ENCODE measurements around the gene TRAPPC10. TPM values are rescaled to one million over a fixed set of nuclear protein-coding genes. Genes with fewer than 3 reads are reported as not detected.
A peak's percentile ranks its signal among the peaks of the same experiment; 100 is the strongest.
"Not testable (repeated sequence)": the region's sequence is repeated elsewhere in the genome, so short reads cannot be mapped to it uniquely, and the experiment has no call there.

Gene TRAPPC10
- total RNA-seq, 1 experiment from 2014 or later, result 31.5 TPM

DNA sequence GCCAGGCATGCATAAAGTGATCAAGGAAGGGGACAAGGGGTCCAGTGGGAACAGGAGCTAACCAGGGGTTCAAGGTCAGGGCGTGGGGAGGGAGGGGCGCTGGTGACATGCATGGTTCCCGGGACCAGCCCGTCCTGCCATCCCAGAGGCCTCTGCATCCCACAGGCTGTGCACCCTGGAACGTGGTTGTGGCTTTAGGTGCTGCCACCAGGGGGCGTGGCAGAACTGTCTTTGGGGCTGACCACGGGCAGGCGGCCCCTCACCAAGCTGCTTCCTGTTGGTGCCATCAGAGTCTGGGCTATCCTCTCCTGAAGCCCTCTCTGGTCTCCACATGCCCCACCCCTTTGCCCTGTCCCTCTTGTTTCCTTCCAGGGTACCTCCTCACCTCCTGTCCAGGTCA, 135.0 kb downstream of the TRAPPC10 start:
- H3K9me2 ChIP-seq (ENCODE audit: insufficient read depth); H3K9ac ChIP-seq (ENCODE audit: low read length); H3K27ac ChIP-seq (ENCODE audit: low read depth, low read length); H3K4me1 ChIP-seq (ENCODE audit: control insufficient read depth in 1 of 2, insufficient read depth in 2 of 2, low read length in 2 of 2); H3K9me3 ChIP-seq (ENCODE audit: control insufficient read depth in 1 of 2, insufficient read depth in 1 of 2, low read depth in 1 of 2, low read length in 2 of 2); H3K4me2 ChIP-seq (ENCODE audit: low read length); H3K27me3 ChIP-seq (ENCODE audit: insufficient read depth, low read length); CTCF ChIA-PET; BruUV-seq (replicated peaks); H2AFZ ChIP-seq (ENCODE audit: low read depth, low read length, poor library complexity, severe bottlenecking); H3K79me2 ChIP-seq (ENCODE audit: insufficient read depth, low read length); RAD21 ChIA-PET (ENCODE audit: low non-redundant PET in 1 of 2, low total read pairs in 2 of 2, uncharacterized antibody in 2 of 2, unreplicated experiment in 2 of 2); H3K36me3 ChIP-seq (ENCODE audit: control insufficient read depth in 1 of 2, insufficient read depth in 2 of 2, low read length in 2 of 2); H4K20me1 ChIP-seq (ENCODE audit: insufficient read depth); H3K4me3 ChIP-seq (replicated peaks in 1 of 2; ENCODE audit: low read depth in 1 of 2, low read length in 2 of 2); DNase-seq (ENCODE audit: low read depth, low spot score); intact Hi-C loops (cut with micrococcal nuclease); POLR2A ChIA-PET: not testable (repeated sequence)
- ATAC-seq, result peak; percentile 86

GRCh38 chr21:44150255-44150654, 138.1 kb downstream of the TRAPPC10 start:
- intact Hi-C loops (cut with micrococcal nuclease); H3K27me3 ChIP-seq (ENCODE audit: insufficient read depth, low read length); H3K9me2 ChIP-seq (ENCODE audit: insufficient read depth); H3K27ac ChIP-seq (ENCODE audit: low read depth, low read length); H3K9me3 ChIP-seq (ENCODE audit: control insufficient read depth in 1 of 2, insufficient read depth in 1 of 2, low read depth in 1 of 2, low read length in 2 of 2); H3K4me3 ChIP-seq (replicated peaks in 1 of 2; ENCODE audit: low read depth in 1 of 2, low read length in 2 of 2); ATAC-seq; H3K79me2 ChIP-seq (ENCODE audit: insufficient read depth, low read length); H3K4me1 ChIP-seq (ENCODE audit: control insufficient read depth in 1 of 2, insufficient read depth in 2 of 2, low read length in 2 of 2); H2AFZ ChIP-seq (ENCODE audit: low read depth, low read length, poor library complexity, severe bottlenecking); BruUV-seq (replicated peaks); CTCF ChIA-PET; H4K20me1 ChIP-seq (ENCODE audit: insufficient read depth); H3K4me2 ChIP-seq (ENCODE audit: low read length); H3K9ac ChIP-seq (ENCODE audit: low read length); DNase-seq (ENCODE audit: low read depth, low spot score); POLR2A ChIA-PET; H3K36me3 ChIP-seq (ENCODE audit: control insufficient read depth in 1 of 2, insufficient read depth in 2 of 2, low read length in 2 of 2); RAD21 ChIA-PET (ENCODE audit: low non-redundant PET in 1 of 2, low total read pairs in 2 of 2, uncharacterized antibody in 2 of 2, unreplicated experiment in 2 of 2): not testable (repeated sequence)

DNA sequence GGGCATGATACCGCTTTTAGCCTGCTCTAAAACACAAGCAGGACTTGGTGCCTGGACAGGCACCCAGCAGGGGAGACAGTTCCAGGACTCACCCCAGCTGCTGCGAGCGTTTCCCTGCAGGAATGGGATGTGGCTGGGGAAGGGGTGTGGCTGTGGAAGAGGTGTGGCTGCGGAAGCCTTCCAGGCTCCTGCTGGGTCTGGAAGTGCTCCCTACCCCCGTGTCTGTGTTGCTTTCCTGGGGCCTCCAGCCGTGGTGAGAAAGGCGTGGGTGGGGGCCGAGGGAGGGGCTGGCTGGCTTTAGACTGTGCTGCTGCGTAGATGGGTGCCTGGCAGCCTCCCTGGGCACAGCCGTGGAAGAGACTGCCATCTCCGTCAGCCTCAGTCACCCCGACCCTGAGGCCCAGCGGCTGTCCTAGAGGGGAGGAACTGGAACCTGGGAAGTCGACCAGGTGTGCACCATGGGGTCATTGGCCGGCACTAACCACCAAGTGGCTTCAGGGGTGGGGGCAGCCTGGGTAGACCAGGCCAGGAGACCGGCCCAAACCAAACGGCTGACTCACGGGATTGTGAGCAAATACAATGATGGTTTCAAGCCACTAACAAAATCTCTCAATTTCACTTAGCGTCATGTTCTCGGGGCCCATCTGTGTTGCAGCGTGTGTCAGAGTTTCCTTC, 141.2 kb downstream of the TRAPPC10 start:
- RAD21 ChIA-PET (ENCODE audit: low non-redundant PET in 1 of 2, low total read pairs in 2 of 2, uncharacterized antibody in 2 of 2, unreplicated experiment in 2 of 2); H3K27me3 ChIP-seq (ENCODE audit: insufficient read depth, low read length); intact Hi-C loops (cut with micrococcal nuclease); H3K9me3 ChIP-seq (ENCODE audit: control insufficient read depth in 1 of 2, insufficient read depth in 1 of 2, low read depth in 1 of 2, low read length in 2 of 2); H3K4me2 ChIP-seq (ENCODE audit: low read length); H3K79me2 ChIP-seq (ENCODE audit: insufficient read depth, low read length); H3K36me3 ChIP-seq (ENCODE audit: control insufficient read depth in 1 of 2, insufficient read depth in 2 of 2, low read length in 2 of 2); H3K27ac ChIP-seq (ENCODE audit: low read depth, low read length); H3K9me2 ChIP-seq (ENCODE audit: insufficient read depth); CTCF ChIA-PET; H2AFZ ChIP-seq (ENCODE audit: low read depth, low read length, poor library complexity, severe bottlenecking); DNase-seq (ENCODE audit: low read depth, low spot score); BruUV-seq (replicated peaks); POLR2A ChIA-PET; H3K4me3 ChIP-seq (replicated peaks in 1 of 2; ENCODE audit: low read depth in 1 of 2, low read length in 2 of 2); H3K9ac ChIP-seq (ENCODE audit: low read length); H4K20me1 ChIP-seq (ENCODE audit: insufficient read depth); H3K4me1 ChIP-seq (ENCODE audit: control insufficient read depth in 1 of 2, insufficient read depth in 2 of 2, low read length in 2 of 2): not testable (repeated sequence)
- peak; percentile 95 for ATAC-seq

- H3K4me1 ChIP-seq (ENCODE audit: control insufficient read depth in 1 of 2, insufficient read depth in 2 of 2, low read length in 2 of 2); BruUV-seq (replicated peaks): not testable (repeated sequence)
These were observed 141.8 kb downstream of the TRAPPC10 start for GRCh38 chr21:44153889-44154228.

More at GRCh38 chr21:44153889-44154228, 141.8 kb downstream of the TRAPPC10 start:
- intact Hi-C loops (cut with micrococcal nuclease); H3K9me2 ChIP-seq (ENCODE audit: insufficient read depth); H3K79me2 ChIP-seq (ENCODE audit: insufficient read depth, low read length); H3K27me3 ChIP-seq (ENCODE audit: insufficient read depth, low read length); H3K27ac ChIP-seq (ENCODE audit: low read depth, low read length); DNase-seq (ENCODE audit: low read depth, low spot score); H2AFZ ChIP-seq (ENCODE audit: low read depth, low read length, poor library complexity, severe bottlenecking); H3K9ac ChIP-seq (ENCODE audit: low read length); RAD21 ChIA-PET (ENCODE audit: low non-redundant PET in 1 of 2, low total read pairs in 2 of 2, uncharacterized antibody in 2 of 2, unreplicated experiment in 2 of 2); H3K4me2 ChIP-seq (ENCODE audit: low read length); H3K4me3 ChIP-seq (replicated peaks in 1 of 2; ENCODE audit: low read depth in 1 of 2, low read length in 2 of 2); H4K20me1 ChIP-seq (ENCODE audit: insufficient read depth); POLR2A ChIA-PET; H3K36me3 ChIP-seq (ENCODE audit: control insufficient read depth in 1 of 2, insufficient read depth in 2 of 2, low read length in 2 of 2); ATAC-seq; CTCF ChIA-PET; H3K9me3 ChIP-seq (ENCODE audit: control insufficient read depth in 1 of 2, insufficient read depth in 1 of 2, low read depth in 1 of 2, low read length in 2 of 2): not testable (repeated sequence)
